NCI-H460 (cell line): ENCODE results near the gene DHRS4L2. TPM values are rescaled to one million over a fixed set of nuclear protein-coding genes. Genes with fewer than 3 reads are reported as not detected.

ENCODE experiments used
- DNase-seq: peaks from one replicate; pipeline ENCODE4 v3.0.0-alpha.2; 2016; ENCODE audit warnings: low read depth; ENCODE audit errors: extremely low read depth
- total RNA-seq: library from RNA; depleted of rRNA; stranded (reverse); fragments of >200 nt; shearing (Covaris generic); gene quantifications from 2 replicates; pipeline ENCODE4 v1.2.3, GENCODE V29; 2014; rRNA removed

Gene DHRS4L2
- total RNA-seq, 1 experiment from 2014 or later: 21.7 TPM

- DNase-seq: peak; percentile 46
Observed at GRCh38 chr14:24051789-24052655, 63.3 kb downstream of the DHRS4L2 start, which contains the start of gene CARMIL3. Gene CARMIL3 (plus strand): TSS chr14:24052009. CDS start chr14:24052154, 145 bp downstream.

GRCh38 chr14:24052656-24053547, 64.2 kb downstream of the DHRS4L2 start:
- no peak for DNase-seq

- no peak for DNase-seq
Observed at GRCh38 chr14:24053548-24054323, 65.0 kb downstream of the DHRS4L2 start.

DNA sequence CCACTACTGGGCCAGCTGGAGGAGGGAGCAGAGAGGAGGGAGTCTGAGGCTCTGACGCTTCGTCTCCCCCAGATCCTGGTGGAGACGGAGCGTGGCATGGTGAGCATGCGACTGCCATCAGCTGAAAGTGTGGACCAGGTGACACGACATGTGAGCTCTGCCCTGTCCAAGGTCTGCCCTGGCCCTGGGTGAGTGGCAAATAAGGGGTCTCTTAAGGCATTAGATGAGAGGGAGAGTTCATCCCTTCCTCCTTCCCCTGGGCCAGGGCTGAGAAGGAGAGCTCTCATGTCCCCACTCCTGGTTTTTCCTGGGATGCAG, 65.6 kb downstream of the DHRS4L2 start:
- DNase-seq: no peak

GRCh38 chr14:24054646-24055045, 65.9 kb downstream of the DHRS4L2 start:
- DNase-seq: no peak

Other genes with a start within 250 kb of the DHRS4L2 start
- gene DHRS4, start 35.2 kb upstream of the DHRS4L2 start, total RNA-seq: 39.0 and 39.2 TPM in 2 replicates
- gene CARMIL3, start 63.1 kb downstream of the DHRS4L2 start, total RNA-seq: 1.1 and 1.7 TPM in 2 replicates
- not detected in 2 replicates for gene CPNE6, start 82.6 kb downstream of the DHRS4L2 start, total RNA-seq
- 35.8 and 40.8 TPM in 2 replicates for gene PCK2, start 105.4 kb downstream of the DHRS4L2 start, total RNA-seq
- 49.6 and 54.1 TPM in 2 replicates for gene DCAF11, start 125.8 kb downstream of the DHRS4L2 start, total RNA-seq
- gene NRL, start 126.0 kb downstream of the DHRS4L2 start, total RNA-seq: 1.4 and 1.6 TPM in 2 replicates
- gene FITM1, start 141.7 kb downstream of the DHRS4L2 start, total RNA-seq: 0.45 and 0.84 TPM in 2 replicates
- 160 and 177 TPM in 2 replicates for gene PSME1, start 147.3 kb downstream of the DHRS4L2 start, total RNA-seq
- 29.6 and 33.5 TPM in 2 replicates for gene EMC9, start 152.7 kb downstream of the DHRS4L2 start, total RNA-seq
- gene PSME2, start 157.7 kb downstream of the DHRS4L2 start, total RNA-seq: 204 and 205 TPM in 2 replicates
- 32.0 and 35.1 TPM in 2 replicates for gene RNF31, start 158.6 kb downstream of the DHRS4L2 start, total RNA-seq
- gene IRF9, start 172.3 kb downstream of the DHRS4L2 start, total RNA-seq: 14.9 and 16.8 TPM in 2 replicates
- gene REC8, start 183.2 kb downstream of the DHRS4L2 start, total RNA-seq: 1.4 and 4.6 TPM in 2 replicates
- 38.9 and 48.8 TPM in 2 replicates for gene IPO4, start 199.9 kb downstream of the DHRS4L2 start, total RNA-seq
- gene TM9SF1, start 206.5 kb downstream of the DHRS4L2 start, total RNA-seq: 61.4 and 63.5 TPM in 2 replicates
- 0.20 TPM in 1 of 2 replicates, not detected in the other for gene TSSK4, start 216.8 kb downstream of the DHRS4L2 start, total RNA-seq
- gene CHMP4A, start 224.6 kb downstream of the DHRS4L2 start, total RNA-seq: 51.2 and 82.4 TPM in 2 replicates
- gene MDP1, start 227.1 kb downstream of the DHRS4L2 start, total RNA-seq: 15.0 and 20.2 TPM in 2 replicates
- 207 and 223 TPM in 2 replicates for gene NEDD8, start 243.4 kb downstream of the DHRS4L2 start, total RNA-seq
- gene GMPR2, start 244.0 kb downstream of the DHRS4L2 start, total RNA-seq: 88.7 and 89.5 TPM in 2 replicates